ENCODE data around the gene BPIFA2. TPM values are rescaled to one million over a fixed set of nuclear protein-coding genes. Genes with fewer than 3 reads are reported as not detected.

The BPIFA2 gene
- total and polyA plus RNA-seq, 9 of the 15 experiments (the other 6 are each of a cell fraction or from before 2014, with no cell fraction given): not detected

DNA sequence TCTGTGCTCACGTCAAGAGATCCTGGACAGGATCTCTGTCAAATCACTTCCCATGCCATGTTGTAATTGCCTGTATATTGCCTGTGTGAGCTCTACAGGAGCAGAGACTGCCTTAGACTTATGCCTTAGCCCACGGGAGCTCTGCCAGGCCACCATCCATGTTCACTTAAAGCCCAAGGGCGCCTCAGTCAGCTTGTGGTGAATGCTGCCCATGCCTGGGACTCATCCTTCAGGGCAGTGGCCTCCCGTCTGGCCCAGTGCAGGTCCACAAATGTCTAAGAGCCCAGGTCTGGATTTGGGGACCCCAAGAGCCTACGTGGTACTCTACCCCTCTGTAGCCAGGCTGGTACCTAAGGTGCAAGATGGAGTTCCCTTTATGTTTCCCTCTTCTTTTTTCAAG, 22.4 kb upstream of the BPIFA2 start:
- H3K36me3 ChIP-seq (ENCODE audit: control insufficient read depth, insufficient read depth, low read length): no peaks in the 10 kb centered on the region
- H4K20me1 ChIP-seq (replicated peaks; ENCODE audit: control insufficient read depth, insufficient read depth, low read length): no peaks in the 10 kb centered on the region
- no peak for ATAC-seq
- no peak overlapping the region for H3K4me2 ChIP-seq (ENCODE audit: insufficient read depth, low read length)
- peaks cover 0 to 9% of the 10 kb centered on the region in 2 experiments; a peak in 1 of 5 replicates for H3K27me3 ChIP-seq (ENCODE audit: control insufficient read depth in 2 of 2, insufficient read depth in 2 of 2, low read length in 2 of 2)
- WGBS (ENCODE audit: insufficient coverage, low coverage, missing lambda C conversion rate): 0% methylated on average over 5 of the region's 5 CpGs
- H2AFZ ChIP-seq (ENCODE audit: low read depth, low read length): no peak overlapping the region
- DNase-seq (ENCODE audit: extremely low read depth in 1 of 4, low spot score in 3 of 4): no peak
- no peak overlapping the region for H3K4me3 ChIP-seq
- no peak for FAIRE-seq
- in situ Hi-C loops (cut with MboI) (no loop called here), intact Hi-C loops (cut with micrococcal nuclease) (no loop called here)
- CTCF ChIA-PET (ENCODE audit: low intra/inter-chr PET ratio): no interaction called here
- no peak overlapping the region for H3K27ac ChIP-seq (ENCODE audit: extremely low read depth, low read depth, low read length)
- no peaks in the 10 kb centered on the region for H3K4me1 ChIP-seq (replicated peaks in 1 of 2; ENCODE audit: control insufficient read depth in 2 of 2, insufficient read depth in 2 of 2, low read length in 2 of 2)
- POLR2A ChIA-PET: no interaction called here
- no peak overlapping the region for H3K9ac ChIP-seq (ENCODE audit: insufficient read depth in 1 of 2, low read depth in 2 of 2, low read length in 2 of 2)
- H3K9me1 ChIP-seq (ENCODE audit: control insufficient read depth, insufficient read depth, low read length): no peaks in the 10 kb centered on the region
- H3K79me2 ChIP-seq (ENCODE audit: control insufficient read depth, insufficient read depth, low read length): no peaks in the 10 kb centered on the region
- H3K9me3 ChIP-seq (replicated peaks; ENCODE audit: control insufficient read depth, insufficient read depth, low read depth, low read length): no peaks in the 10 kb centered on the region
- BruUV-seq (replicated peaks): no TSS peak
- TF ChIP-seq, protein P1, sequence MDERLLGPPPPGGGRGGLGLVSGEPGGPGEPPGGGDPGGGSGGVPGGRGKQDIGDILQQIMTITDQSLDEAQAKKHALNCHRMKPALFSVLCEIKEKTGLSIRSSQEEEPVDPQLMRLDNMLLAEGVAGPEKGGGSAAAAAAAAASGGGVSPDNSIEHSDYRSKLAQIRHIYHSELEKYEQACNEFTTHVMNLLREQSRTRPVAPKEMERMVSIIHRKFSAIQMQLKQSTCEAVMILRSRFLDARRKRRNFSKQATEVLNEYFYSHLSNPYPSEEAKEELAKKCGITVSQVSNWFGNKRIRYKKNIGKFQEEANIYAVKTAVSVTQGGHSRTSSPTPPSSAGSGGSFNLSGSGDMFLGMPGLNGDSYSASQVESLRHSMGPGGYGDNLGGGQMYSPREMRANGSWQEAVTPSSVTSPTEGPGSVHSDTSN (CRISPR knock-in tag; IDR thresholded peaks at IDR 0.05; ENCODE audit: low read depth): no peak
- TF ChIP-seq, protein P1 (tag; conservative IDR thresholded peaks at IDR 0.05; ENCODE audit: low read depth): no peak
- no peak for TF ChIP-seq ZNF444 (CRISPR knock-in tag; IDR thresholded peaks at IDR 0.05)
- TF ChIP-seq RBM39 (optimal IDR thresholded peaks at IDR 0.05; ENCODE audit: low read depth, low read length): no peak
- TF ChIP-seq, protein P2, sequence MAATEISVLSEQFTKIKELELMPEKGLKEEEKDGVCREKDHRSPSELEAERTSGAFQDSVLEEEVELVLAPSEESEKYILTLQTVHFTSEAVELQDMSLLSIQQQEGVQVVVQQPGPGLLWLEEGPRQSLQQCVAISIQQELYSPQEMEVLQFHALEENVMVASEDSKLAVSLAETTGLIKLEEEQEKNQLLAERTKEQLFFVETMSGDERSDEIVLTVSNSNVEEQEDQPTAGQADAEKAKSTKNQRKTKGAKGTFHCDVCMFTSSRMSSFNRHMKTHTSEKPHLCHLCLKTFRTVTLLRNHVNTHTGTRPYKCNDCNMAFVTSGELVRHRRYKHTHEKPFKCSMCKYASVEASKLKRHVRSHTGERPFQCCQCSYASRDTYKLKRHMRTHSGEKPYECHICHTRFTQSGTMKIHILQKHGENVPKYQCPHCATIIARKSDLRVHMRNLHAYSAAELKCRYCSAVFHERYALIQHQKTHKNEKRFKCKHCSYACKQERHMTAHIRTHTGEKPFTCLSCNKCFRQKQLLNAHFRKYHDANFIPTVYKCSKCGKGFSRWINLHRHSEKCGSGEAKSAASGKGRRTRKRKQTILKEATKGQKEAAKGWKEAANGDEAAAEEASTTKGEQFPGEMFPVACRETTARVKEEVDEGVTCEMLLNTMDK (IDR thresholded peaks at IDR 0.05; ENCODE audit: borderline replicate concordance, insufficient read depth, low read depth, low read length, poor library complexity, severe bottlenecking): no peak
- TF ChIP-seq, protein P3, sequence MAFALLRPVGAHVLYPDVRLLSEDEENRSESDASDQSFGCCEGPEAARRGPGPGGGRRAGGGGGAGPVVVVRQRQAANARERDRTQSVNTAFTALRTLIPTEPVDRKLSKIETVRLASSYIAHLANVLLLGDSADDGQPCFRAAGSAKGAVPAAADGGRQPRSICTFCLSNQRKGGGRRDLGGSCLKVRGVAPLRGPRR (CRISPR knock-in tag; IDR thresholded peaks at IDR 0.05): no peak
- TF ChIP-seq, protein P4, sequence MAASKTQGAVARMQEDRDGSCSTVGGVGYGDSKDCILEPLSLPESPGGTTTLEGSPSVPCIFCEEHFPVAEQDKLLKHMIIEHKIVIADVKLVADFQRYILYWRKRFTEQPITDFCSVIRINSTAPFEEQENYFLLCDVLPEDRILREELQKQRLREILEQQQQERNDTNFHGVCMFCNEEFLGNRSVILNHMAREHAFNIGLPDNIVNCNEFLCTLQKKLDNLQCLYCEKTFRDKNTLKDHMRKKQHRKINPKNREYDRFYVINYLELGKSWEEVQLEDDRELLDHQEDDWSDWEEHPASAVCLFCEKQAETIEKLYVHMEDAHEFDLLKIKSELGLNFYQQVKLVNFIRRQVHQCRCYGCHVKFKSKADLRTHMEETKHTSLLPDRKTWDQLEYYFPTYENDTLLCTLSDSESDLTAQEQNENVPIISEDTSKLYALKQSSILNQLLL (CRISPR knock-in tag; IDR thresholded peaks at IDR 0.05; ENCODE audit: borderline replicate concordance): no peak
- TF ChIP-seq, protein P5, sequence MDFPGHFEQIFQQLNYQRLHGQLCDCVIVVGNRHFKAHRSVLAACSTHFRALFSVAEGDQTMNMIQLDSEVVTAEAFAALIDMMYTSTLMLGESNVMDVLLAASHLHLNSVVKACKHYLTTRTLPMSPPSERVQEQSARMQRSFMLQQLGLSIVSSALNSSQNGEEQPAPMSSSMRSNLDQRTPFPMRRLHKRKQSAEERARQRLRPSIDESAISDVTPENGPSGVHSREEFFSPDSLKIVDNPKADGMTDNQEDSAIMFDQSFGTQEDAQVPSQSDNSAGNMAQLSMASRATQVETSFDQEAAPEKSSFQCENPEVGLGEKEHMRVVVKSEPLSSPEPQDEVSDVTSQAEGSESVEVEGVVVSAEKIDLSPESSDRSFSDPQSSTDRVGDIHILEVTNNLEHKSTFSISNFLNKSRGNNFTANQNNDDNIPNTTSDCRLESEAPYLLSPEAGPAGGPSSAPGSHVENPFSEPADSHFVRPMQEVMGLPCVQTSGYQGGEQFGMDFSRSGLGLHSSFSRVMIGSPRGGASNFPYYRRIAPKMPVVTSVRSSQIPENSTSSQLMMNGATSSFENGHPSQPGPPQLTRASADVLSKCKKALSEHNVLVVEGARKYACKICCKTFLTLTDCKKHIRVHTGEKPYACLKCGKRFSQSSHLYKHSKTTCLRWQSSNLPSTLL (IDR thresholded peaks at IDR 0.05): no peak
- TF ChIP-seq PHB2 (IDR thresholded peaks at IDR 0.05; ENCODE audit: low read depth): no peak
- no peak for TF ChIP-seq ZNF507 (tag; conservative IDR thresholded peaks at IDR 0.05)
- no peak for TF ChIP-seq HNRNPL (IDR thresholded peaks at IDR 0.05; ENCODE audit: low read depth, low read length)
- TF ChIP-seq HSF4 (CRISPR knock-in tag; IDR thresholded peaks at IDR 0.05; ENCODE audit: borderline replicate concordance): no peak
- TF ChIP-seq, protein P6, sequence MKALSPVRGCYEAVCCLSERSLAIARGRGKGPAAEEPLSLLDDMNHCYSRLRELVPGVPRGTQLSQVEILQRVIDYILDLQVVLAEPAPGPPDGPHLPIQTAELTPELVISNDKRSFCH (CRISPR knock-in tag; IDR thresholded peaks at IDR 0.05): no peak
- TF ChIP-seq, protein P6 (tag; IDR thresholded peaks at IDR 0.05): no peak
